Endothelial cell of umbilical vein (primary cell): Measurements from ENCODE around the gene GLRA1.

ENCODE experiments used
- GATA2 ChIP-seq: IDR thresholded peaks from 2 replicates; pipeline ENCODE4 v1.7.0; 2011; ENCODE audit warnings: low read depth, mild to moderate bottlenecking, moderate library complexity, mixed read lengths, low read length; ENCODE audit not compliant: insufficient read length, insufficient read depth
- JUN ChIP-seq: IDR thresholded peaks from 2 replicates; pipeline ENCODE4 v1.6.1; 2011; ENCODE audit warnings: borderline replicate concordance, low read depth; ENCODE audit not compliant: insufficient read length, insufficient read depth
- MYC ChIP-seq: IDR thresholded peaks from one replicate; pipeline ENCODE4 v1.6.1; 2011; ENCODE audit warnings: mild to moderate bottlenecking, low read depth, low read length
- POLR2A ChIP-seq: IDR thresholded peaks from 2 replicates; pipeline ENCODE4 v1.6.1; 2012; ENCODE audit warnings: low read depth, mild to moderate bottlenecking, control low read depth, low read length
- TF ChIP-seq, protein P1 (sequence below), 2 donors: IDR thresholded peaks; 1 replicate in 1 of 2; 2 replicates in 1 of 2; pipeline ENCODE4 v1.5.1; 2011; ENCODE audit warnings: low read length in 2 of 2, mild to moderate bottlenecking in 2 of 2, moderate library complexity in 2 of 2, control low read depth in 1 of 2, inconsistent platforms in 1 of 2, low read depth in 1 of 2; ENCODE audit not compliant: insufficient read depth in 1 of 2; ENCODE audit errors: extremely low read depth in 1 of 2

DNA sequence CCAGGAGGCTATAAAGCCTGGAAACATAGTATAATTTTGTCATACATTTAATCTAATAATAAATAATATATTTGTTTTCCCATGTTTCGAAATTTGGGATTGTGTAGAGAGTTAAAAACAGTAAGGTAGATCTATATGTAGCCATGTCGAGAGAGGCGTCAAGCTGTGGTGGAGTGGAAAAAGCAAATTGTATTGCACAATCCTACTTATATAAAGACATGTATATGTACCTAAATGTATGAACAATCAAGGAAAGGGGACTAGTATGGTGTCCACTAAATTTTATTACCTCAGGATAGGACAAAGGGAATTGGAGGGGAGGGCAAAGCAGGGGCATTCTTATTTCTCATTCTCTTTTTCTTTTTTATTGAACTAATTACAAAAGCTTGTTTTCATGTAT lies 52.0 kb downstream of the GLRA1 start:
- TF ChIP-seq, protein P1, sequence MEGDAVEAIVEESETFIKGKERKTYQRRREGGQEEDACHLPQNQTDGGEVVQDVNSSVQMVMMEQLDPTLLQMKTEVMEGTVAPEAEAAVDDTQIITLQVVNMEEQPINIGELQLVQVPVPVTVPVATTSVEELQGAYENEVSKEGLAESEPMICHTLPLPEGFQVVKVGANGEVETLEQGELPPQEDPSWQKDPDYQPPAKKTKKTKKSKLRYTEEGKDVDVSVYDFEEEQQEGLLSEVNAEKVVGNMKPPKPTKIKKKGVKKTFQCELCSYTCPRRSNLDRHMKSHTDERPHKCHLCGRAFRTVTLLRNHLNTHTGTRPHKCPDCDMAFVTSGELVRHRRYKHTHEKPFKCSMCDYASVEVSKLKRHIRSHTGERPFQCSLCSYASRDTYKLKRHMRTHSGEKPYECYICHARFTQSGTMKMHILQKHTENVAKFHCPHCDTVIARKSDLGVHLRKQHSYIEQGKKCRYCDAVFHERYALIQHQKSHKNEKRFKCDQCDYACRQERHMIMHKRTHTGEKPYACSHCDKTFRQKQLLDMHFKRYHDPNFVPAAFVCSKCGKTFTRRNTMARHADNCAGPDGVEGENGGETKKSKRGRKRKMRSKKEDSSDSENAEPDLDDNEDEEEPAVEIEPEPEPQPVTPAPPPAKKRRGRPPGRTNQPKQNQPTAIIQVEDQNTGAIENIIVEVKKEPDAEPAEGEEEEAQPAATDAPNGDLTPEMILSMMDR (IDR thresholded peaks at IDR 0.05; ENCODE audit: extremely low read depth in 1 of 2, insufficient read depth in 1 of 2, low read depth in 1 of 2, low read length in 2 of 2) = no peak
- TF ChIP-seq POLR2A = no peak
- no peak for TF ChIP-seq JUN
- no peak for TF ChIP-seq GATA2
- TF ChIP-seq MYC = no peak
